Stimulated activated CD8-positive, alpha-beta memory T cell treated with anti-CD3 and anti-CD28 coated beads, Interleukin-2, amount 100 ng/mL, for 48 hours (primary cell): Measurements from ENCODE around the gene SMG6.

Source experiments
- DNase-seq, 2 donors: peaks; one replicate each; pipeline ENCODE4 v3.0.0-alpha.2; 2020; ENCODE audit warnings: low read depth in 2 of 2

SMG6 gene

DNA sequence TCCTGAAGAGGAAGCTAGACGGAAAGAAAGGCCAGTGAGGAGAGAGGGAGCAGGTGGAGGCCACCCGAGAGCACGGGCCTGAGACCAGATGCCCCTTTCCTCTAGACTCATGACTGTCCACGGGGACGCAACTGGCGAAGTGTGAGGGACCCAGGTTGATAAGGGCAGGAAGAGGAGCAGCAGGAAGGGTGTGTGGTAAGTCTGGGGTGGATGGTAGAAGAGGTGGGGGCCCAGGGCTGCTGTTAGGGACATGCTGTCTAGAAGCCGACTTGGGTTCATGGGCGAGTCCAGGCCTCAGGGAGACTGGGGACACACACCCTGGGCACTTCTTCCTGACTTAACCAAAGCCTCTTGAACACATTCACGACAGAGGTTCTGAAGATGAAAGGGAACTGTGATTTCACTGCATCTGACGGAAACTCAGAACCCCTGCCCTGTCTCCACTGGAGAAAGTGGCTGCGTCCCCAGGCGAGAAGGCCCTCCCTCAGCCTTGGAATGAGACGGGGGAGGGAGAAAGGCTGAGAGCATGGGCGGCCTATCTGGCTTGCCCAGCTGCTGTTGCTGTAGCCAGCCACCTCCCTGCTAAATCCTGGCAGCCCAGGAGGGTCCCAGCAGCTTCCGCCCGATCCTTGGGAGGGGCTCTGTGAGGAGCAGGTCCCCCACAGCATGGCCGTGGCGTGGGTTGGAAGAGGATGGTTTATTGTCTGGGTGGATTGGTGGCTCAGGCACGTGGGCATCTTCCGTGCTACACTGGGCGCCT is 242.7 kb downstream of the SMG6 start:
- DNase-seq = no peak

- DNase-seq = no peak
These were observed 243.3 kb downstream of the SMG6 start for GRCh38 chr17:2060385-2060658.

- no peak for DNase-seq
These were observed 243.8 kb downstream of the SMG6 start for GRCh38 chr17:2059547-2060384.

- DNase-seq = peak in 1 of 2 donors; percentile 69
These were observed 244.7 kb downstream of the SMG6 start for GRCh38 chr17:2058586-2059546.

GRCh38 chr17:2057760-2058585 is 245.6 kb downstream of the SMG6 start:
- DNase-seq = no peak

DNA sequence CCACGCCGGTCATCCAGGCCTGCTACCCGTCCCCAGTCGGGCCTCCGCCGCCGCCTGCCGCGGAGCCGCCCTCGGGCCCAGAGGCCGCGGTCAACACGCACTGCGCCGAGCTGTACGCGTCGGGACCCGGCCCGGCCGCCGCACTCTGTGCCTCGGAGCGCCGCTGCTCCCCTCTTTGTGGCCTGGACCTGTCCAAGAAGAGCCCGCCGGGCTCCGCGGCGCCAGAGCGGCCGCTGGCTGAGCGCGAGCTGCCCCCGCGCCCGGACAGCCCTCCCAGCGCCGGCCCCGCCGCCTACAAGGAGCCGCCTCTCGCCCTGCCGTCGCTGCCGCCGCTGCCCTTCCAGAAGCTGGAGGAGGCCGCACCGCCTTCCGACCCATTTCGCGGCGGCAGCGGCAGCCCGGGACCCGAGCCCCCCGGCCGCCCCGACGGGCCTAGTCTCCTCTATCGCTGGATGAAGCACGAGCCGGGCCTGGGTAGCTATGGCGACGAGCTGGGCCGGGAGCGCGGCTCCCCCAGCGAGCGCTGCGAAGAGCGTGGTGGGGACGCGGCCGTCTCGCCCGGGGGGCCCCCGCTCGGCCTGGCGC is 246.3 kb downstream of the SMG6 start:
- DNase-seq = no peak

GRCh38 chr17:2056206-2057174 is 247.1 kb downstream of the SMG6 start:
- DNase-seq = no peak

DNA sequence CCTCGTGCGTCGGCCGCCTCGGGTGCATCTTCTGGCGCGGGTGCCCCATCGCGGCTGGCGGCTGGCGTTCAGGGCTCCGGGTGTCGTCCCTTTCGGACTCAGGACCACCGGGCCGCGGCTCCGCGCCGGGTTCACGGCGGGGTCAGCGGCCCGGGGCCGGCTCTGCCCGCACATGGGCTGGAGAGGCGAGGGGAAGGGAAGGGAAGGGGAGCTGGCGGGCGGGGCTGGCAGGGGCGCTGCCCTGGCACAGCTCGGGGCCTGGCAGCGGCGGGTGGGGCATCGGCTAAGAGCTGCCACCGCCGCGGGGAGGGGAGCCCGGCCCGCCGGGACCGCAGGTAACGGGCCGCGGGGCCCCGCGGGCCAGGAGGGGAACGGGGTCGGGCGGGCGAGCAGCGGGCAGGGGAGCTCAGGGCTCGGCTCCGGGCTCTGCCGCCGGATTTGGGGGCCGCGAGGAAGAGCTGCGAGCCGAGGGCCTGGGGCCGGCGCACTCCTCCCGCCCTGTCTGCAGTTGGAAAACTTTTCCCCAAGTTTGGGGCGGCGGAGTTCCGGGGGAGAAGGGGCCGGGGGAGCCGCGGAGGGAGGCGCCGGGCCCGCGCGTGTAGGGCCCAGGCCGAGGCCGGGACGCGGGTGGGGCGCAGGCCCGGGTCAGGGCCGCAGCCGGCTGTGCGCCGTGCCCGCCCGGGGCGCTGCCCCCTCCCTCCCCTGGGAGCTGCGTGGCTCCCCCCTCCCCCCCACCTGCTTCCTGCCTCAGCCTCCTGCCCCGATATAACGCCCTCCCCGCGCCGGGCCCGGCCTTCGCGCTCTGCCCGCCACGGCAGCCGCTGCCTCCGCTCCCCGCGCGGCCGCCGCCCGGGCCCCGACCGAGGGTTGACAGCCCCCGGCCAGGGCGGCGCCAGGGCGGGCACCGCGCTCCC is 248.0 kb downstream of the SMG6 start:
- no peak for DNase-seq

- peak; percentile 70 to 76 for DNase-seq
These were observed 248.9 kb downstream of the SMG6 start, which contains the start of gene HIC1 for GRCh38 chr17:2054512-2055291. TSS of gene HIC1 (plus strand) at chr17:2055103. CDS start at chr17:2056691, 1,588 bp downstream.

DNA sequence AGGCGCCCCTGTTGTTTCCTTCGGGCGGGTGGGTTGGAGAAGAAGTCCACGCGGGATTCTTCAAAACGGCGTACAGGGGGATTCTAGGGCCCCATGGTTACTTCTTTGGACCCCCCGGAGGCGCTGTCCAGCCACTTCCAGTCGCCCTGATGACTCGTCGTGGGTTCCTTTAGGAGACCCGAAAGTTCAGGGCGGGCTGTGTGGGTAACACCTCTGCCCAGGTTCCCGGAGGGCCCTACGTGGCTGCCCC is 249.4 kb downstream of the SMG6 start:
- DNase-seq = no peak

GRCh38 chr17:2053380-2054261 is 250.0 kb downstream of the SMG6 start:
- DNase-seq = peak; percentile 78 to 80

DNA sequence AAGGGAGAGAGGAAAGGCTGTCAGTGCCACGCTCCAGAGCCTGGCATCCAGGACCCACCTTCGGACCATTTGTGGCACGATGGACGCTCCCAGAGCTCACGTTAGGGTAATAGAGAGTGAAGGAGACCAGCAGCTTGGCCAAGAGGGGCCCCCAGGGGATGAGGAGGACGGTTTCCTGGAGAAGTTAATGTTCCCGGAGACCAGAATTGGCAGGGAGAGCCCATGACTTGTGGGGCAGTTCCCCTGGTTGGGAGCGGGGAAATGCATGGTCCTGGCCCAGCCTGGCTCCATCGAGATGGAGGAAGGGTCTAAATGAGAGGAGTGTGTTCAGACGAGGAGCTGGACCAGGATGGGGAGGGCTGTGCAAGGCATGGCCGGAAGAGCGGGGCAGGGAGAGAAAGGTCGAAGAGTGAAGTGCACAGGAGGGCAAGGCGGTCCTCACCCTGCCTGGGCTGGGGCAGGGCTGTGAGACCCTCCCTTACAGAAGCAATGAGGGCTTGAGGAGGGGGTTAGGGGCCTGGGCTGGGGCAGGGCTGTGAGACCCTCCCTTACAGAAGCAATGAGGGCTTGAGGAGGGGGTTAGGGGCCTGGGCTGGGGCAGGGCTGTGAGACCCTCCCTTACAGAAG is 251.5 kb downstream of the SMG6 start:
- DNase-seq = no peak

DNA sequence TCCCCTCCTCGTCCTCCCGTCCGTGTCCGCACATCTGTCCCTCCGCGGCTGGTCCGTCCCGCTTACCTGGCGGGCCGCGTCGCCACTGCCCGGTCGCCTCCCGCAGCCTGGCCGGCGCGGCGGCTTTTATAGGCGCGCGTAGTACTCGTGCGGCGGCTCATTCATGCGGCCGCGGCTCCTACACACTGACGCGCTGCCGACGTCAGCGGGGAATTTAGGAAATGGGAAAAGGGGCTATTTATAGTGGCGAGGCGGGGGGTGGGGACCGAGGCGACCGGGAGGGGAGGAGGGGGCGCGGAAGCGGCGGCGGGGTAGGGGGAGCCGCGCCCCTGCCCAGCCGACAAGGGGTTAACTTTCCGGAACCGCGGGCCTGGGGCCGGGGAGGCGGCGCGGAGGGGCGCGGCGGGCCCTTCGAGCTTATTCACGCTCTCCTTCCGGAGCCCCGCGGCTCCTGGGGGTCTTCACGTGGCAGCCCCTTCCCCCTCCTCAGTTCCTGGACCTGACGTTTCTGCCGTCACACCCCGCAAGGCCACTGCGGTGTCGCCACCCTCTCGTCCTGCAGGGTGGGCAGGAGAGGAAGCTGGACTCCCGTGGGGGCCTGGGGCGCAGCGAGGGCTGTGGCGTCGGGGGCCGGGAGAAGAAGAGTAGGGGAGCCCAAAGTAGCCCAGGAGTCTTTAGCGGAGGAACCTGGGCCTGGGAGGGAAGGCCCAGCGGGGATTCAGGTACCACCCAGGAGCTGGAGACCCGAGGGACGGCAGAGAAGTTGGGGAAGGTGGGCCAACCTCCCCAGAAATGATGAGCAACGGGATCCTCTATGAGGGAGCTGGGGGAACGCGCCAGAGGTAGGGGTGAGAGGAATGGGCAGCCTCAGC is 252.3 kb downstream of the SMG6 start:
- DNase-seq = no peak

- peak in 1 of 2 donors; percentile 60 for DNase-seq
These were observed 253.1 kb downstream of the SMG6 start for GRCh38 chr17:2050300-2051060.
